Mesenchymal stem cell (in vitro differentiated cells and primary cell): ENCODE measurements around the gene KCNT1.

ENCODE experiments used
- DNase-seq: peaks from one replicate; pipeline ENCODE4 v3.0.0-alpha.2; 2013
- H2AFZ ChIP-seq: one replicate; pipeline ENCODE4 v1.6.1; 2013; ENCODE audit warnings: low read depth, mild to moderate bottlenecking, control low read depth, inconsistent platforms, low read length, moderate library complexity
- H2AK5ac ChIP-seq: 2 replicates; pipeline ENCODE4 v1.6.1; 2013; ENCODE audit warnings: low read length, moderate library complexity, mild to moderate bottlenecking, inconsistent platforms; ENCODE audit not compliant: severe bottlenecking
- H2BK120ac ChIP-seq: one replicate; pipeline ENCODE4 v1.6.1; 2013; ENCODE audit warnings: low read depth, mild to moderate bottlenecking, inconsistent platforms, low read length, moderate library complexity
- H2BK12ac ChIP-seq, 2 experiments: one replicate each; pipeline ENCODE4 v1.6.1; 2013; ENCODE audit warnings: inconsistent platforms in 2 of 2, low read length in 2 of 2, mild to moderate bottlenecking in 2 of 2, moderate library complexity in 2 of 2, control low read depth in 1 of 2
- H2BK15ac ChIP-seq: one replicate; pipeline ENCODE4 v1.6.1; 2013; ENCODE audit warnings: mild to moderate bottlenecking, low read depth, inconsistent platforms; ENCODE audit not compliant: poor library complexity, severe bottlenecking
- H2BK5ac ChIP-seq: 2 replicates; pipeline ENCODE4 v1.6.1; 2013; ENCODE audit warnings: low read depth, mild to moderate bottlenecking, low read length, control low read depth, inconsistent platforms; ENCODE audit not compliant: poor library complexity, severe bottlenecking
- H3K14ac ChIP-seq, 2 experiments: one replicate each; pipeline ENCODE4 v1.6.1; 2013; ENCODE audit warnings: inconsistent platforms in 2 of 2, low read length in 2 of 2, control low read depth in 1 of 2, mild to moderate bottlenecking in 1 of 2, moderate library complexity in 1 of 2
- H3K18ac ChIP-seq, 2 experiments: one replicate each; pipeline ENCODE4 v1.6.1; 2013; ENCODE audit warnings: inconsistent platforms in 2 of 2, low read length in 2 of 2, control low read depth in 1 of 2, low read depth in 1 of 2, mild to moderate bottlenecking in 1 of 2
- H3K23ac ChIP-seq, 2 experiments: one replicate each; pipeline ENCODE4 v1.6.1; 2013; ENCODE audit warnings: inconsistent platforms in 2 of 2, low read length in 2 of 2, mild to moderate bottlenecking in 2 of 2, moderate library complexity in 2 of 2, control low read depth in 1 of 2
- H3K27ac ChIP-seq: 2 replicates; pipeline ENCODE4 v1.5.1; 2013; ENCODE audit warnings: mild to moderate bottlenecking, moderate library complexity, low read length, control low read depth, inconsistent platforms; ENCODE audit not compliant: poor library complexity, severe bottlenecking
- H3K27me3 ChIP-seq, 2 experiments: 2 replicates each; pipeline versions ENCODE4 v1.6.1 to v1.7.0; 2013; ENCODE audit warnings: low read length in 2 of 2, mild to moderate bottlenecking in 2 of 2, moderate library complexity in 2 of 2, control low read depth in 1 of 2, inconsistent platforms in 1 of 2; ENCODE audit not compliant: control insufficient read depth in 1 of 2, insufficient read depth in 1 of 2
- H3K36me3 ChIP-seq, 2 experiments: 2 replicates each; pipeline versions ENCODE4 v1.6.1 to v1.7.0; 2013; ENCODE audit warnings: low read length in 2 of 2, control low read depth in 1 of 2, inconsistent platforms in 1 of 2, low read depth in 1 of 2, mild to moderate bottlenecking in 1 of 2; ENCODE audit not compliant: insufficient read depth in 2 of 2, control insufficient read depth in 1 of 2
- H3K4ac ChIP-seq, 2 experiments: one replicate each; pipeline ENCODE4 v1.6.1; 2013; ENCODE audit warnings: inconsistent platforms in 2 of 2, low read length in 2 of 2, mild to moderate bottlenecking in 2 of 2, moderate library complexity in 2 of 2, control low read depth in 1 of 2, low read depth in 1 of 2
- H3K4me1 ChIP-seq: 2 replicates; pipeline ENCODE4 v1.6.1; 2013; ENCODE audit warnings: low read depth, low read length, control low read depth; ENCODE audit not compliant: control insufficient read depth, insufficient read depth
- H3K4me2 ChIP-seq: 2 replicates; pipeline ENCODE4 v1.6.1; 2013; ENCODE audit warnings: low read length, mild to moderate bottlenecking, inconsistent platforms; ENCODE audit not compliant: poor library complexity, severe bottlenecking
- H3K4me3 ChIP-seq, 2 experiments: 2 replicates each; pipeline versions ENCODE4 v1.5.1 to v1.7.0; 2013; ENCODE audit warnings: low read length in 2 of 2, mild to moderate bottlenecking in 2 of 2, control low read depth in 1 of 2, low read depth in 1 of 2; ENCODE audit not compliant: insufficient read depth in 1 of 2
- H3K79me1 ChIP-seq: replicated peaks from 2 replicates; pipeline ENCODE4 v1.6.1; 2013; ENCODE audit warnings: mild to moderate bottlenecking, control low read depth, low read length, inconsistent platforms; ENCODE audit not compliant: poor library complexity, severe bottlenecking
- H3K9ac ChIP-seq: 2 replicates; pipeline ENCODE4 v1.7.0; 2013; ENCODE audit warnings: mild to moderate bottlenecking, low read length, moderate library complexity
- H3K9me3 ChIP-seq: 2 replicates; pipeline ENCODE4 v1.7.0; 2013; ENCODE audit warnings: mild to moderate bottlenecking, low read length; ENCODE audit not compliant: control insufficient read depth
- H4K8ac ChIP-seq: one replicate; pipeline ENCODE4 v1.6.1; 2013; ENCODE audit warnings: inconsistent platforms, mild to moderate bottlenecking, low read length, moderate library complexity
- H4K91ac ChIP-seq: one replicate; pipeline ENCODE4 v1.6.1; 2013; ENCODE audit warnings: mild to moderate bottlenecking, low read length, inconsistent platforms
- WGBS: methylation state at CpG from one replicate; pipeline ENCODE4 v1.1.7; 2013; ENCODE audit warnings: mixed read lengths; 5-methylcytosine and 5-hydroxymethylcytosine counted together

Gene KCNT1

GRCh38 chr9:135827301-135827700 lies 125.3 kb downstream of the KCNT1 start:
- no peak for DNase-seq
- no peak overlapping the region for H3K23ac ChIP-seq
- peaks cover 26 to 35% of the 10 kb centered on the region in 2 experiments for H3K36me3 ChIP-seq
- H3K79me1 ChIP-seq, result peaks cover 41% of the 10 kb centered on the region
- no peaks in the 10 kb centered on the region for H3K27me3 ChIP-seq
- no peak overlapping the region for H2BK120ac ChIP-seq
- H2AK5ac ChIP-seq, result no peak overlapping the region
- no peak overlapping the region for H3K27ac ChIP-seq
- no peak overlapping the region for H2BK12ac ChIP-seq
- H3K4me1 ChIP-seq, result peaks cover 2% of the 10 kb centered on the region
- no peak overlapping the region for H3K4ac ChIP-seq
- H4K91ac ChIP-seq, result no peak overlapping the region
- H2AFZ ChIP-seq, result no peak overlapping the region
- H3K18ac ChIP-seq, result no peak overlapping the region
- H2BK15ac ChIP-seq, result no peak overlapping the region
- H2BK5ac ChIP-seq, result no peak overlapping the region
- no peak overlapping the region for H4K8ac ChIP-seq
- H3K9ac ChIP-seq, result no peak overlapping the region
- 98% methylated on average over 12 of the region's 12 CpGs for WGBS
- peaks cover 9% of the 10 kb centered on the region for H3K9me3 ChIP-seq
- no peak overlapping the region for H3K4me2 ChIP-seq
- no peak overlapping the region for H3K4me3 ChIP-seq
- H3K14ac ChIP-seq, result peak overlapping the region in 1 of 2 experiments; percentile 68

DNA sequence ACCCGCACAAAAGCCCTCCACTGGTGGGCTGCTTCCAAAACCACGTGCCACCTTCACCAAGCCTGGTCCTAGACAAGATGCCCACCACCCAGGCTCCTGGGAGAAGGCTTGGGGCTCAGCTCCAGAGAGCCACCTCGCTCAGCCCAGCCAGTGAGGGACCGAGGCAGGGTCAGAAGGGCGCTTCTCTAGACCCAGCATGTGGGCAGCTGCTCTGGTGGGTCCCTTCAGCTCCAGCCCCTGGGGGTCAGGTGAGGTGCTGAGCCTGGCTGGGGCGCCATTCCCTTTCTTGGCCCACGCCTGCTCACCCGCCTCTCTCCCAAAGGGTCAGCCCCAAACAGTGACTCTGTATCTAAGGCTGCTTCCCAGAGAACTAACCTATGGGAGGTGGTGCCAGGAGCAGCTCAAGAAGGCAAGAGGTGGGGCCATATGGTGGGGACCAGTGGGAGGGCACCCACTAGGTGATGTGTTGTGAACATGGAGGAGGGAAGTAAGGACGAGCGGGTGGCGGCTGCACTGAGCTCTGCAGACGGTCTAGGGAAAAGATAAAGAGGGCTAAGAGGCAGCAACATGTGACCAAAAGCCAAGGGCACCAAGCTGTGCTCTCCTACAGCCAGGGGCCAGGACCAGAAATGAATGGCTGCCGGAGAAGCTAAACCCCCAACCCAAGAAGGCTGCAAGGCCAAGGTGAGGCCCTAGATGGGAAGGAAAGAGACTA lies 126.0 kb downstream of the KCNT1 start:
- 96% methylated on average over 11 of the region's 13 CpGs for WGBS
- no peak overlapping the region for H3K4me2 ChIP-seq
- no peak overlapping the region for H2BK120ac ChIP-seq
- H2BK15ac ChIP-seq, result no peak overlapping the region
- peaks cover 2% of the 10 kb centered on the region for H3K4me1 ChIP-seq
- H3K27ac ChIP-seq, result no peak overlapping the region
- H3K14ac ChIP-seq, result no peak overlapping the region
- H2BK12ac ChIP-seq, result no peak overlapping the region
- no peak overlapping the region for H3K9ac ChIP-seq
- H3K79me1 ChIP-seq, result peaks cover 34% of the 10 kb centered on the region
- H3K36me3 ChIP-seq, result peaks cover 18 to 28% of the 10 kb centered on the region in 2 experiments
- H3K23ac ChIP-seq, result no peak overlapping the region
- H2AFZ ChIP-seq, result no peak overlapping the region
- no peaks in the 10 kb centered on the region for H3K27me3 ChIP-seq
- H4K91ac ChIP-seq, result no peak overlapping the region
- no peak for DNase-seq
- H2BK5ac ChIP-seq, result no peak overlapping the region
- no peak overlapping the region for H3K18ac ChIP-seq
- H2AK5ac ChIP-seq, result no peak overlapping the region
- H3K9me3 ChIP-seq, result peaks cover 9% of the 10 kb centered on the region
- no peak overlapping the region for H3K4ac ChIP-seq
- H3K4me3 ChIP-seq, result no peak overlapping the region
- no peak overlapping the region for H4K8ac ChIP-seq

- H3K9me3 ChIP-seq, result peaks cover 9% of the 10 kb centered on the region
- no peak overlapping the region for H3K4me2 ChIP-seq
- no peak overlapping the region for H3K27ac ChIP-seq
- 96% methylated on average over 5 of the region's 5 CpGs for WGBS
- no peak overlapping the region for H2BK12ac ChIP-seq
- H4K8ac ChIP-seq, result no peak overlapping the region
- no peak overlapping the region for H2AK5ac ChIP-seq
- peaks cover 12 to 23% of the 10 kb centered on the region in 2 experiments for H3K36me3 ChIP-seq
- H4K91ac ChIP-seq, result no peak overlapping the region
- H2BK15ac ChIP-seq, result no peak overlapping the region
- H3K4me1 ChIP-seq, result peaks cover 2% of the 10 kb centered on the region
- H3K14ac ChIP-seq, result no peak overlapping the region
- no peak overlapping the region for H3K9ac ChIP-seq
- no peak overlapping the region for H3K18ac ChIP-seq
- peaks cover 33% of the 10 kb centered on the region for H3K79me1 ChIP-seq
- H2AFZ ChIP-seq, result no peak overlapping the region
- H3K27me3 ChIP-seq, result no peaks in the 10 kb centered on the region
- H2BK120ac ChIP-seq, result no peak overlapping the region
- H2BK5ac ChIP-seq, result no peak overlapping the region
- no peak overlapping the region for H3K4ac ChIP-seq
- H3K4me3 ChIP-seq, result no peak overlapping the region
- no peak for DNase-seq
- no peak overlapping the region for H3K23ac ChIP-seq
Measured at GRCh38 chr9:135828656-135829055, 126.7 kb downstream of the KCNT1 start.

DNA sequence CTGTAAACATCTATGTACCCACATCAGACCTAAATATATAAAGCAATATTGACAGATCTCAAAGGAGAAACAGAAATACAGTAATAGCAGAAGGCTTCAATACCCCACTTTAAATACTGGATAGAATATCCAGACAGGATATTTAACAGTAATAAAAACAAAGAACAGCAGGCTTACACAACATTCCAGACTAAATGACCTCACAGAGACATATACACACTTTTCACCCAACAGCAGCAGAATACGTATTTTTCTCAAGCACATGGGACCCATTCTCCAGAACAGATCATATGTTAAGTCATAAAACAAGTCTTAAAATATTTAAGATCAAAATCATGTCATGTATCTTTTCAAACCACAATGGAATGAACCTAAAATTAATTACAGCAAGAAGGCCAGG lies 128.5 kb downstream of the KCNT1 start:
- no peak overlapping the region for H2BK5ac ChIP-seq
- no peak overlapping the region for H3K23ac ChIP-seq
- no peak overlapping the region for H3K9ac ChIP-seq
- no peak overlapping the region for H2BK120ac ChIP-seq
- no peak overlapping the region for H3K4me3 ChIP-seq
- no peak overlapping the region for H3K14ac ChIP-seq
- H2BK12ac ChIP-seq, result no peak overlapping the region
- peaks cover 9% of the 10 kb centered on the region for H3K9me3 ChIP-seq
- H3K4me1 ChIP-seq, result peaks cover 2% of the 10 kb centered on the region
- H2AFZ ChIP-seq, result no peak overlapping the region
- no peak overlapping the region for H3K4me2 ChIP-seq
- no peak overlapping the region for H2BK15ac ChIP-seq
- peaks cover 6 to 29% of the 10 kb centered on the region in 2 experiments for H3K36me3 ChIP-seq
- H3K27ac ChIP-seq, result no peak overlapping the region
- H4K8ac ChIP-seq, result no peak overlapping the region
- H4K91ac ChIP-seq, result no peak overlapping the region
- no peaks in the 10 kb centered on the region for H3K27me3 ChIP-seq
- H2AK5ac ChIP-seq, result no peak overlapping the region
- 100% methylated on average over 1 of the region's 1 CpG for WGBS
- no peak overlapping the region for H3K18ac ChIP-seq
- H3K4ac ChIP-seq, result no peak overlapping the region
- H3K79me1 ChIP-seq, result peaks cover 35% of the 10 kb centered on the region
- DNase-seq, result peak; percentile 38
